HG02588 (cell line): ENCODE results near the gene ANKRD31.
"Not testable (repeated sequence)": the region's sequence is repeated elsewhere in the genome, so short reads cannot be mapped to it uniquely, and the experiment has no call there.

Source experiments
- ATAC-seq: cut with Tn5 transposase; IDR thresholded peaks from one replicate; pipeline ENCODE4 v1.9.1; 2021; ENCODE audit warnings: mild to moderate bottlenecking, moderate library complexity; ENCODE audit not compliant: unreplicated experiment

Gene ANKRD31

GRCh38 chr5:75152860-75153259 is 83.8 kb downstream of the ANKRD31 start:
- no peak for ATAC-seq

GRCh38 chr5:75148051-75148450 is 88.6 kb downstream of the ANKRD31 start:
- ATAC-seq = no peak

GRCh38 chr5:75142566-75143136 is 94.0 kb downstream of the ANKRD31 start:
- no peak for ATAC-seq

GRCh38 chr5:75140277-75140676 is 96.4 kb downstream of the ANKRD31 start:
- ATAC-seq = no peak

GRCh38 chr5:75138689-75139088 is 98.0 kb downstream of the ANKRD31 start:
- no peak for ATAC-seq

- ATAC-seq = no peak
Measured at GRCh38 chr5:75130818-75131349, 105.8 kb downstream of the ANKRD31 start.

GRCh38 chr5:75116856-75117255 is 119.8 kb downstream of the ANKRD31 start:
- no peak for ATAC-seq

GRCh38 chr5:75114311-75114710 is 122.4 kb downstream of the ANKRD31 start:
- ATAC-seq = not testable (repeated sequence)

GRCh38 chr5:75113354-75114113 is 123.1 kb downstream of the ANKRD31 start:
- ATAC-seq = no peak

- no peak for ATAC-seq
Measured at GRCh38 chr5:75108931-75109596, 127.6 kb downstream of the ANKRD31 start.

GRCh38 chr5:75108515-75108914 is 128.2 kb downstream of the ANKRD31 start:
- no peak for ATAC-seq

GRCh38 chr5:75095956-75096355 is 140.7 kb downstream of the ANKRD31 start:
- ATAC-seq = not testable (repeated sequence)

- no peak for ATAC-seq
Measured at GRCh38 chr5:75091597-75091996, 145.1 kb downstream of the ANKRD31 start.

- no peak for ATAC-seq
Measured at GRCh38 chr5:75089662-75090061, 147.0 kb downstream of the ANKRD31 start.

GRCh38 chr5:75089137-75089536 is 147.5 kb downstream of the ANKRD31 start:
- no peak for ATAC-seq

GRCh38 chr5:75088648-75089047 is 148.0 kb downstream of the ANKRD31 start:
- ATAC-seq = no peak

- no peak for ATAC-seq
Measured at GRCh38 chr5:75081510-75081909, 155.2 kb downstream of the ANKRD31 start.

GRCh38 chr5:75079346-75079745 is 157.3 kb downstream of the ANKRD31 start:
- ATAC-seq = not testable (repeated sequence)

- no peak for ATAC-seq
Measured at GRCh38 chr5:75078027-75078426, 158.7 kb downstream of the ANKRD31 start.

GRCh38 chr5:75072061-75072460 is 164.6 kb downstream of the ANKRD31 start:
- no peak for ATAC-seq

GRCh38 chr5:75071100-75071499 is 165.6 kb downstream of the ANKRD31 start:
- ATAC-seq = no peak

- ATAC-seq = no peak
Measured at GRCh38 chr5:75067434-75067833, 169.2 kb downstream of the ANKRD31 start.
